IMR-90 (cell line): Measurements from ENCODE around the gene CCDC60.

Source experiments
- MAZ ChIP-seq: IDR thresholded peaks from 2 replicates; pipeline ENCODE4 v1.6.1; 2012; ENCODE audit warnings: low read depth, mild to moderate bottlenecking, low read length, improper control_type of control experiment, moderate library complexity, borderline replicate concordance
- RCOR1 ChIP-seq: IDR thresholded peaks from 2 replicates; pipeline ENCODE4 v1.6.1; 2012; ENCODE audit warnings: mild to moderate bottlenecking, low read length, improper control_type of control experiment; ENCODE audit not compliant: insufficient replicate concordance
- RFX5 ChIP-seq: IDR thresholded peaks from 2 replicates; pipeline ENCODE4 v1.8.0; 2012; ENCODE audit warnings: low read depth, mild to moderate bottlenecking, low read length, moderate library complexity
- SMC3 ChIP-seq: fragments of 150-350 bp; IDR thresholded peaks from 2 replicates; pipeline ENCODE4 v1.6.1; 2016; ENCODE audit warnings: low read depth, mild to moderate bottlenecking, antibody characterized with exemption, low read length, moderate library complexity
- TF ChIP-seq, protein P1 (sequence below): conservative IDR thresholded peaks from 2 replicates; pipeline ENCODE4 v1.5.1; 2012; ENCODE audit warnings: mild to moderate bottlenecking, low read depth, low read length, improper control_type of control experiment

DNA sequence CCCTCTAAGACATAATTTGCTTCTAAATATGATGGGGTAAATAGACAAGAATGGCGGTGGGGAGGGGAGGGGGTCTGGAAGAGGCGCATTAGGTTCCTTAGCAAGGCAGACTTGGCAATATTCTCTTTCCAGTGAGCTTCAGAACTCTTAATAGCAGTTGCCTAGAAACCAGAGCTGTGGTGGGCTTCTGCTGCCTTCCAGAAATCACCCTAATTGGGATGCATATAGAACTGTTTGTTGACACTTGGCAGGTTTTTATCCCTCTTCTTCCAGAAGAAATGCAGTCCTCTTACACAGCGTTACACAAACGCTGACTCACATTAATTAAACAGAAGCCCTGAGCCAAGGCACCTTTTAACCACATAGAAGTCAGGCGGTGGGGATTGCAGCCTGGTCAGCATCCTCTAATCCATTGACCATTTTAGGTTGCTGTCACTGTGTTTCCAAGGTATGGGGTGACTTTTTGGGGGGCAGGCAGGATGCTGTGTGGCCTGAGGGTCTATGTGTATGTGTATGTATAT lies 114.1 kb downstream of the CCDC60 start:
- TF ChIP-seq, protein P1, sequence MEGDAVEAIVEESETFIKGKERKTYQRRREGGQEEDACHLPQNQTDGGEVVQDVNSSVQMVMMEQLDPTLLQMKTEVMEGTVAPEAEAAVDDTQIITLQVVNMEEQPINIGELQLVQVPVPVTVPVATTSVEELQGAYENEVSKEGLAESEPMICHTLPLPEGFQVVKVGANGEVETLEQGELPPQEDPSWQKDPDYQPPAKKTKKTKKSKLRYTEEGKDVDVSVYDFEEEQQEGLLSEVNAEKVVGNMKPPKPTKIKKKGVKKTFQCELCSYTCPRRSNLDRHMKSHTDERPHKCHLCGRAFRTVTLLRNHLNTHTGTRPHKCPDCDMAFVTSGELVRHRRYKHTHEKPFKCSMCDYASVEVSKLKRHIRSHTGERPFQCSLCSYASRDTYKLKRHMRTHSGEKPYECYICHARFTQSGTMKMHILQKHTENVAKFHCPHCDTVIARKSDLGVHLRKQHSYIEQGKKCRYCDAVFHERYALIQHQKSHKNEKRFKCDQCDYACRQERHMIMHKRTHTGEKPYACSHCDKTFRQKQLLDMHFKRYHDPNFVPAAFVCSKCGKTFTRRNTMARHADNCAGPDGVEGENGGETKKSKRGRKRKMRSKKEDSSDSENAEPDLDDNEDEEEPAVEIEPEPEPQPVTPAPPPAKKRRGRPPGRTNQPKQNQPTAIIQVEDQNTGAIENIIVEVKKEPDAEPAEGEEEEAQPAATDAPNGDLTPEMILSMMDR, result no peak
- TF ChIP-seq RCOR1 (no peak), SMC3 (no peak), RFX5 (no peak), MAZ (no peak)
